Endothelial cell of umbilical vein (primary cell): ENCODE data around the gene ADAM11. TPM values are rescaled to one million over a fixed set of nuclear protein-coding genes. Genes with fewer than 3 reads are reported as not detected.

ENCODE experiments used
- BruUV-seq: library from RNA; stranded (reverse); fragments of 400-500 nt; replicated peaks from 2 replicates; lab custom pipeline; 2021; lab: Mats Ljungman, UMichigan
- CTCF ChIA-PET: fragments of 300-600, 350-600 bp; sonication (Branson Sonifier 250); formaldehyde crosslinking; loops from one replicate; lab custom pipeline; 2021; ENCODE audit warnings: antibody characterized with exemption, inconsistent platforms; lab: Charles Lee
- POLR2A ChIA-PET: fragments of 300-600, 350-600 bp; sonication (Branson Sonifier 250); formaldehyde crosslinking; loops from one replicate; lab custom pipeline; 2021; ENCODE audit warnings: antibody characterized with exemption, inconsistent platforms; lab: Charles Lee
- DNase-seq: peaks from one replicate; pipeline ENCODE4 v3.0.0-alpha.2; 2011; ENCODE audit warnings: low read depth, low spot score
- FAIRE-seq: peaks from 2 replicates; lab custom pipeline; 2011; peaks lifted over from hg19 to GRCh38; lab: Jason Lieb, UNC
- H2AFZ ChIP-seq: 2 replicates; pipeline ENCODE4 v1.6.0; 2012; ENCODE audit warnings: low read depth, low read length, control low read depth, inconsistent platforms
- H3K27ac ChIP-seq: 2 replicates; pipeline ENCODE4 v1.5.1; 2011; ENCODE audit warnings: low read depth, mild to moderate bottlenecking, control low read depth, low read length, moderate library complexity; ENCODE audit not compliant: insufficient read depth
- H3K27me3 ChIP-seq, 2 experiments: 2 replicates each; pipeline versions ENCODE4 v1.6.0 to v1.6.1; 2011; ENCODE audit warnings: low read length in 2 of 2, mixed read lengths in 1 of 2; ENCODE audit not compliant: control insufficient read depth in 2 of 2, insufficient read depth in 2 of 2
- H3K36me3 ChIP-seq, 2 experiments: 2 replicates in 1 of 2; 3 replicates in 1 of 2; pipeline ENCODE4 v1.5.1; 2011; ENCODE audit warnings: low read length in 2 of 2, mild to moderate bottlenecking in 1 of 2, moderate library complexity in 1 of 2; ENCODE audit not compliant: control insufficient read depth in 2 of 2, insufficient read depth in 2 of 2; ENCODE audit errors: extremely low read depth in 1 of 2
- H3K4me1 ChIP-seq: 3 replicates; pipeline ENCODE4 v1.5.1; 2011; ENCODE audit warnings: mild to moderate bottlenecking, low read length; ENCODE audit not compliant: control insufficient read depth, insufficient read depth; ENCODE audit errors: extremely low read depth
- H3K4me2 ChIP-seq: 2 replicates; pipeline ENCODE4 v1.6.1; 2011; ENCODE audit warnings: low read length, control low read depth, mixed read lengths; ENCODE audit not compliant: insufficient read depth
- H3K4me3 ChIP-seq, 3 experiments: fragments of 200-600 bp in 1 of 3; sonication (generic), shearing (Covaris generic) in 1 of 3; replicated peaks in 1 of 3; 2 replicates each; pipeline ENCODE4 v1.5.1; 2011 to 2016; ENCODE audit warnings: control low read depth in 3 of 3, low read length in 3 of 3, mild to moderate bottlenecking in 2 of 3, inconsistent platforms in 1 of 3, low read depth in 1 of 3, moderate library complexity in 1 of 3; ENCODE audit not compliant: insufficient read depth in 1 of 3
- H3K79me2 ChIP-seq: 2 replicates; pipeline ENCODE4 v1.6.0; 2012; ENCODE audit warnings: low read length, inconsistent platforms; ENCODE audit not compliant: control insufficient read depth, insufficient read depth
- H3K9ac ChIP-seq: replicated peaks from 2 replicates; pipeline ENCODE3; 2011; ENCODE audit warnings: low read length, control low read depth; ENCODE audit not compliant: insufficient read depth; ENCODE audit errors: extremely low read depth
- H3K9me1 ChIP-seq: replicated peaks from 3 replicates; pipeline ENCODE4 v1.6.0; 2011; ENCODE audit warnings: mild to moderate bottlenecking, low read length; ENCODE audit not compliant: control insufficient read depth, insufficient read depth; ENCODE audit errors: extremely low read depth
- H3K9me3 ChIP-seq: replicated peaks from 2 replicates; pipeline ENCODE4 v1.5.1; 2012; ENCODE audit warnings: low read length, inconsistent platforms; ENCODE audit not compliant: control insufficient read depth, insufficient read depth
- H4K20me1 ChIP-seq: replicated peaks from 2 replicates; pipeline ENCODE3; 2011; ENCODE audit warnings: mild to moderate bottlenecking, low read length; ENCODE audit not compliant: control insufficient read depth, insufficient read depth; ENCODE audit errors: extremely low read depth
- EZH2 ChIP-seq: IDR thresholded peaks from 2 replicates; pipeline ENCODE4 v1.6.1; 2012; ENCODE audit warnings: borderline replicate concordance, low read depth, mild to moderate bottlenecking, moderate library complexity, low read length, inconsistent platforms; ENCODE audit not compliant: severe bottlenecking
- FOS ChIP-seq: IDR thresholded peaks from 2 replicates; pipeline ENCODE4 v1.6.1; 2011; ENCODE audit warnings: mild to moderate bottlenecking, low read length, moderate library complexity, borderline replicate concordance; ENCODE audit not compliant: insufficient read depth
- GATA2 ChIP-seq: IDR thresholded peaks from 2 replicates; pipeline ENCODE4 v1.7.0; 2011; ENCODE audit warnings: low read depth, mild to moderate bottlenecking, moderate library complexity, mixed read lengths, low read length; ENCODE audit not compliant: insufficient read length, insufficient read depth
- JUN ChIP-seq: IDR thresholded peaks from 2 replicates; pipeline ENCODE4 v1.6.1; 2011; ENCODE audit warnings: borderline replicate concordance, low read depth; ENCODE audit not compliant: insufficient read length, insufficient read depth
- MYC ChIP-seq: IDR thresholded peaks from one replicate; pipeline ENCODE4 v1.6.1; 2011; ENCODE audit warnings: mild to moderate bottlenecking, low read depth, low read length
- POLR2A ChIP-seq: IDR thresholded peaks from 2 replicates; pipeline ENCODE4 v1.6.1; 2012; ENCODE audit warnings: low read depth, mild to moderate bottlenecking, control low read depth, low read length
- POLR2AphosphoS5 ChIP-seq: IDR thresholded peaks from 2 replicates; pipeline ENCODE4 v1.6.1; 2012; ENCODE audit warnings: low read depth, mild to moderate bottlenecking, control low read depth, low read length, moderate library complexity; ENCODE audit not compliant: insufficient read depth
- dilution Hi-C: fragments of 300-500 bp; cut with MboI; formaldehyde crosslinking; loops from one replicate; pipeline ENCODE4 v1.15.0; 2019; ENCODE audit warnings: low sequenced_read_pairs; ENCODE audit not compliant: extremely low pct_ligation_motif_present
- intact Hi-C: fragments of 100-400 bp; cut with micrococcal nuclease; formaldehyde crosslinking; loops from one replicate; pipeline ENCODE4 v1.10.0; 2022
- polyA plus RNA-seq, 4 experiments: library from polyadenylated mRNA; depleted of rRNA in 3 of 4; stranded (reverse) in 3 of 4; unstranded in 1 of 4; fragments of >200 nt; gene quantifications; 2 replicates each; pipeline versions ENCODE4 v1.2.1 to v1.2.3, GENCODE V29; 2011 to 2012; ENCODE audit warnings: missing spikeins in 1 of 4
- total RNA-seq: library from RNA; stranded (reverse); gene quantifications from 2 replicates; pipeline ENCODE4 v1.2.3, GENCODE V29; 2021
- TF ChIP-seq, protein P1 (sequence below), 2 donors: IDR thresholded peaks; 1 replicate in 1 of 2; 2 replicates in 1 of 2; pipeline ENCODE4 v1.5.1; 2011; ENCODE audit warnings: low read length in 2 of 2, mild to moderate bottlenecking in 2 of 2, moderate library complexity in 2 of 2, control low read depth in 1 of 2, inconsistent platforms in 1 of 2, low read depth in 1 of 2; ENCODE audit not compliant: insufficient read depth in 1 of 2; ENCODE audit errors: extremely low read depth in 1 of 2
- TF ChIP-seq, protein P2 (sequence below): IDR thresholded peaks from 2 replicates; pipeline ENCODE4 v1.6.1; 2011; ENCODE audit not compliant: insufficient read depth, insufficient read length

Gene ADAM11
- total and polyA plus RNA-seq, 2 donors (not counting 3 experiments of a cell fraction or from before 2014, with no cell fraction given): 0.71 to 1.1 TPM

DNA sequence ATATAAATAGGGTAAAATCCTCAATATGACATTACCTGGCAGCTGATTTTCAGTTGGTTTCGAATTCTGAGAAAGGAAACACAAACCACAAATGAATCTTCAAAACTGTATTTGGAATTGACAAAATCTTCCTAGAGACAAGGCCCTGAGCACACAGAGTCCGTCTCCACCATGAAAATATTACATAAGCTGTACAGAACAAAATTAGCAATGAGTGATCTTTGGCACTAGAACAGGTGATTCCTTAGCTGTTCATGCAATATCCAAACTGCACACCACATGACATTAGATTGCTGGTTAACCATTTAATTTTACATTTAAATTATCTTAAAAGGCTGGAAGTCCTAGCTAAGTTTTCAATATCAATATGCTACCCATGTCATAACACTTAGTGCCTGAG, 39.6 kb downstream of the ADAM11 start:
- no peak for FAIRE-seq
- Histone ChIP-seq H3K36me3 (peaks cover 0 to 2% of the 10 kb centered on the region in 2 experiments), H3K4me1 (peaks cover 22% of the 10 kb centered on the region), H3K79me2 (no peaks in the 10 kb centered on the region), H3K9me3 (no peaks in the 10 kb centered on the region), H3K9me1 (no peaks in the 10 kb centered on the region), H3K9ac (no peak overlapping the region), H3K4me2 (no peak overlapping the region), H4K20me1 (no peaks in the 10 kb centered on the region), H2AFZ (no peak overlapping the region), H3K4me3 (no peak overlapping the region), H3K27me3 (no peaks in the 10 kb centered on the region), H3K27ac (no peak overlapping the region)
- POLR2A ChIA-PET: interaction anchor here (1.0 kb wide), 1 partner anchor 47 kb away, joined by 3 read pairs; no protein-coding TSS in a partner anchor
- DNase-seq: no peak
- dilution Hi-C loops (no loop called here), intact Hi-C loops (no loop called here)
- CTCF ChIA-PET: interaction anchor here (0.9 to 2.9 kb wide), 3 partner anchors 11 to 65 kb away, joined by 3 to 14 read pairs (median 4); no protein-coding TSS in a partner anchor
- TF ChIP-seq POLR2AphosphoS5 (no peak), FOS (no peak), POLR2A (no peak), EZH2 (no peak), MYC (no peak), JUN (no peak), GATA2 (no peak)
- TF ChIP-seq, protein P1, sequence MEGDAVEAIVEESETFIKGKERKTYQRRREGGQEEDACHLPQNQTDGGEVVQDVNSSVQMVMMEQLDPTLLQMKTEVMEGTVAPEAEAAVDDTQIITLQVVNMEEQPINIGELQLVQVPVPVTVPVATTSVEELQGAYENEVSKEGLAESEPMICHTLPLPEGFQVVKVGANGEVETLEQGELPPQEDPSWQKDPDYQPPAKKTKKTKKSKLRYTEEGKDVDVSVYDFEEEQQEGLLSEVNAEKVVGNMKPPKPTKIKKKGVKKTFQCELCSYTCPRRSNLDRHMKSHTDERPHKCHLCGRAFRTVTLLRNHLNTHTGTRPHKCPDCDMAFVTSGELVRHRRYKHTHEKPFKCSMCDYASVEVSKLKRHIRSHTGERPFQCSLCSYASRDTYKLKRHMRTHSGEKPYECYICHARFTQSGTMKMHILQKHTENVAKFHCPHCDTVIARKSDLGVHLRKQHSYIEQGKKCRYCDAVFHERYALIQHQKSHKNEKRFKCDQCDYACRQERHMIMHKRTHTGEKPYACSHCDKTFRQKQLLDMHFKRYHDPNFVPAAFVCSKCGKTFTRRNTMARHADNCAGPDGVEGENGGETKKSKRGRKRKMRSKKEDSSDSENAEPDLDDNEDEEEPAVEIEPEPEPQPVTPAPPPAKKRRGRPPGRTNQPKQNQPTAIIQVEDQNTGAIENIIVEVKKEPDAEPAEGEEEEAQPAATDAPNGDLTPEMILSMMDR (IDR thresholded peaks at IDR 0.05; ENCODE audit: extremely low read depth in 1 of 2, insufficient read depth in 1 of 2, low read depth in 1 of 2, low read length in 2 of 2): no peak
- TF ChIP-seq, protein P2, sequence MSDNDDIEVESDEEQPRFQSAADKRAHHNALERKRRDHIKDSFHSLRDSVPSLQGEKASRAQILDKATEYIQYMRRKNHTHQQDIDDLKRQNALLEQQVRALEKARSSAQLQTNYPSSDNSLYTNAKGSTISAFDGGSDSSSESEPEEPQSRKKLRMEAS: no peak
- BruUV-seq: no TSS peak
